ENCODE measurements around the gene ARHGAP12. TPM values are rescaled to one million over a fixed set of nuclear protein-coding genes. Genes with fewer than 3 reads are reported as not detected.

ARHGAP12 gene
- total and polyA plus RNA-seq, 9 donors = 17.8 to 41.1 (median 23.1) TPM

GRCh38 chr10:31830887-31831286 is 97.7 kb downstream of the ARHGAP12 start:
- 74% methylated on average over 3 of the region's 5 CpGs for WGBS (ENCODE audit: insufficient coverage)
- no peak overlapping the region for H3K27ac ChIP-seq (ENCODE audit: low read length)
- no peaks in the 10 kb centered on the region for H3K27me3 ChIP-seq (ENCODE audit: control insufficient read depth, insufficient read depth, low read length)
- DNase-seq = no peak
- no peaks in the 10 kb centered on the region for H3K9me3 ChIP-seq (replicated peaks; ENCODE audit: control insufficient read depth, low read depth, low read length)
- H3K36me3 ChIP-seq (ENCODE audit: control insufficient read depth, insufficient read depth, low read length) = no peaks in the 10 kb centered on the region
- H3K4me1 ChIP-seq (ENCODE audit: control insufficient read depth, insufficient read depth, low read length) = no peaks in the 10 kb centered on the region
- H3K4me3 ChIP-seq (ENCODE audit: low read length) = no peak overlapping the region

GRCh38 chr10:31829776-31830175 is 98.9 kb downstream of the ARHGAP12 start:
- H3K27me3 ChIP-seq (ENCODE audit: control insufficient read depth, insufficient read depth, low read length) = no peaks in the 10 kb centered on the region
- WGBS (ENCODE audit: insufficient coverage) = no CpG with 5 or more reads among the region's 1 CpG
- DNase-seq = no peak
- H3K4me3 ChIP-seq (ENCODE audit: low read length) = no peak overlapping the region
- no peaks in the 10 kb centered on the region for H3K9me3 ChIP-seq (replicated peaks; ENCODE audit: control insufficient read depth, low read depth, low read length)
- H3K36me3 ChIP-seq (ENCODE audit: control insufficient read depth, insufficient read depth, low read length) = no peaks in the 10 kb centered on the region
- no peak overlapping the region for H3K27ac ChIP-seq (ENCODE audit: low read length)
- H3K4me1 ChIP-seq (ENCODE audit: control insufficient read depth, insufficient read depth, low read length) = no peaks in the 10 kb centered on the region

GRCh38 chr10:31823358-31823757 is 105.3 kb downstream of the ARHGAP12 start:
- WGBS (ENCODE audit: insufficient coverage) = no CpG with 5 or more reads among the region's 4 CpGs
- H3K27me3 ChIP-seq (ENCODE audit: control insufficient read depth, insufficient read depth, low read length) = no peaks in the 10 kb centered on the region

GRCh38 chr10:31822616-31823318 is 105.9 kb downstream of the ARHGAP12 start:
- Histone ChIP-seq H3K36me3 (ENCODE audit: control insufficient read depth, insufficient read depth, low read length) (no peaks in the 10 kb centered on the region), H3K27me3 (ENCODE audit: control insufficient read depth, insufficient read depth, low read length) (no peaks in the 10 kb centered on the region), H3K4me3 (ENCODE audit: low read length) (no peak overlapping the region), H3K27ac (ENCODE audit: low read length) (peak overlapping the region; percentile 82), H3K4me1 (ENCODE audit: control insufficient read depth, insufficient read depth, low read length) (peaks cover 8% of the 10 kb centered on the region), H3K9me3 (replicated peaks; ENCODE audit: control insufficient read depth, low read depth, low read length) (no peaks in the 10 kb centered on the region)
- 56% methylated on average over 3 of the region's 8 CpGs for WGBS (ENCODE audit: insufficient coverage)
- peak; percentile 57 for DNase-seq

More at GRCh38 chr10:31823358-31823757, 105.3 kb downstream of the ARHGAP12 start:
- Histone ChIP-seq H3K9me3 (replicated peaks; ENCODE audit: control insufficient read depth, low read depth, low read length) (no peaks in the 10 kb centered on the region), H3K36me3 (ENCODE audit: control insufficient read depth, insufficient read depth, low read length) (no peaks in the 10 kb centered on the region), H3K27ac (ENCODE audit: low read length) (peak overlapping the region; percentile 82), H3K4me3 (ENCODE audit: low read length) (no peak overlapping the region), H3K4me1 (ENCODE audit: control insufficient read depth, insufficient read depth, low read length) (peaks cover 8% of the 10 kb centered on the region)
- no peak for DNase-seq

- no peak overlapping the region for H3K4me3 ChIP-seq (ENCODE audit: low read length)
- H3K4me1 ChIP-seq (ENCODE audit: control insufficient read depth, insufficient read depth, low read length) = peaks cover 8% of the 10 kb centered on the region
- no CpG with 5 or more reads among the region's 4 CpGs for WGBS (ENCODE audit: insufficient coverage)
- no peaks in the 10 kb centered on the region for H3K36me3 ChIP-seq (ENCODE audit: control insufficient read depth, insufficient read depth, low read length)
- H3K27me3 ChIP-seq (ENCODE audit: control insufficient read depth, insufficient read depth, low read length) = no peaks in the 10 kb centered on the region
- H3K9me3 ChIP-seq (replicated peaks; ENCODE audit: control insufficient read depth, low read depth, low read length) = no peaks in the 10 kb centered on the region
- peak; percentile 90 for DNase-seq
- peak overlapping the region; percentile 82 for H3K27ac ChIP-seq (ENCODE audit: low read length)
These were observed 106.5 kb downstream of the ARHGAP12 start for GRCh38 chr10:31822150-31822549.

GRCh38 chr10:31820778-31821369 is 107.8 kb downstream of the ARHGAP12 start:
- Histone ChIP-seq H3K9me3 (replicated peaks; ENCODE audit: control insufficient read depth, low read depth, low read length) (no peaks in the 10 kb centered on the region), H3K4me1 (ENCODE audit: control insufficient read depth, insufficient read depth, low read length) (peaks cover 8% of the 10 kb centered on the region), H3K4me3 (ENCODE audit: low read length) (no peak overlapping the region), H3K27me3 (ENCODE audit: control insufficient read depth, insufficient read depth, low read length) (no peaks in the 10 kb centered on the region), H3K36me3 (ENCODE audit: control insufficient read depth, insufficient read depth, low read length) (no peaks in the 10 kb centered on the region), H3K27ac (ENCODE audit: low read length) (peak overlapping the region; percentile 44)
- DNase-seq = peak; percentile 56
- WGBS (ENCODE audit: insufficient coverage) = no CpG with 5 or more reads among the region's 3 CpGs

GRCh38 chr10:31820096-31820495 is 108.5 kb downstream of the ARHGAP12 start:
- DNase-seq = no peak
- Histone ChIP-seq H3K9me3 (replicated peaks; ENCODE audit: control insufficient read depth, low read depth, low read length) (no peaks in the 10 kb centered on the region), H3K27ac (ENCODE audit: low read length) (no peak overlapping the region), H3K4me3 (ENCODE audit: low read length) (no peak overlapping the region), H3K36me3 (ENCODE audit: control insufficient read depth, insufficient read depth, low read length) (no peaks in the 10 kb centered on the region), H3K27me3 (ENCODE audit: control insufficient read depth, insufficient read depth, low read length) (no peaks in the 10 kb centered on the region), H3K4me1 (ENCODE audit: control insufficient read depth, insufficient read depth, low read length) (peaks cover 8% of the 10 kb centered on the region)

GRCh38 chr10:31819391-31819820 is 109.2 kb downstream of the ARHGAP12 start:
- no peak overlapping the region for H3K27ac ChIP-seq (ENCODE audit: low read length)
- H3K4me3 ChIP-seq (ENCODE audit: low read length) = no peak overlapping the region
- peaks cover 8% of the 10 kb centered on the region for H3K4me1 ChIP-seq (ENCODE audit: control insufficient read depth, insufficient read depth, low read length)
- peak; percentile 37 for DNase-seq
- no peaks in the 10 kb centered on the region for H3K27me3 ChIP-seq (ENCODE audit: control insufficient read depth, insufficient read depth, low read length)
- no peaks in the 10 kb centered on the region for H3K36me3 ChIP-seq (ENCODE audit: control insufficient read depth, insufficient read depth, low read length)
- WGBS (ENCODE audit: insufficient coverage) = 92% methylated on average over 2 of the region's 3 CpGs
- no peaks in the 10 kb centered on the region for H3K9me3 ChIP-seq (replicated peaks; ENCODE audit: control insufficient read depth, low read depth, low read length)

- no peak for DNase-seq
- H3K36me3 ChIP-seq (ENCODE audit: control insufficient read depth, insufficient read depth, low read length) = no peaks in the 10 kb centered on the region
These were observed 112.3 kb downstream of the ARHGAP12 start for GRCh38 chr10:31816318-31816717.

GRCh38 chr10:31808258-31809218 is 120.1 kb downstream of the ARHGAP12 start:
- peak overlapping the region; percentile 33 for H3K4me3 ChIP-seq (ENCODE audit: low read length)
- no peaks in the 10 kb centered on the region for H3K9me3 ChIP-seq (replicated peaks; ENCODE audit: control insufficient read depth, low read depth, low read length)
- peaks cover 7% of the 10 kb centered on the region for H3K4me1 ChIP-seq (ENCODE audit: control insufficient read depth, insufficient read depth, low read length)
- WGBS (ENCODE audit: insufficient coverage) = no CpG with 5 or more reads among the region's 6 CpGs
- peak overlapping the region; percentile 90 for H3K27ac ChIP-seq (ENCODE audit: low read length)
- no peaks in the 10 kb centered on the region for H3K27me3 ChIP-seq (ENCODE audit: control insufficient read depth, insufficient read depth, low read length)
- H3K36me3 ChIP-seq (ENCODE audit: control insufficient read depth, insufficient read depth, low read length) = no peaks in the 10 kb centered on the region
- DNase-seq = peak; percentile 89

More at GRCh38 chr10:31816318-31816717, 112.3 kb downstream of the ARHGAP12 start:
- WGBS (ENCODE audit: insufficient coverage) = 43% methylated on average over 1 of the region's 2 CpGs
- H3K27me3 ChIP-seq (ENCODE audit: control insufficient read depth, insufficient read depth, low read length) = no peaks in the 10 kb centered on the region
- no peaks in the 10 kb centered on the region for H3K9me3 ChIP-seq (replicated peaks; ENCODE audit: control insufficient read depth, low read depth, low read length)
- no peak overlapping the region for H3K4me3 ChIP-seq (ENCODE audit: low read length)
- peaks cover 2% of the 10 kb centered on the region for H3K4me1 ChIP-seq (ENCODE audit: control insufficient read depth, insufficient read depth, low read length)
- no peak overlapping the region for H3K27ac ChIP-seq (ENCODE audit: low read length)

All from muscle of leg (tissue), 11 donors.